Peyer's patch (tissue), 4 donors: ENCODE results near the gene EPB41L4B.

Source experiments
- CTCF ChIP-seq, 6 experiments: fragments of 450-650 bp in 4 of 6; fragments of 200-600 bp in 2 of 6; sonication (generic) in 1 of 6; IDR thresholded peaks; one replicate each; pipeline ENCODE4 v1.5.1; 2017 to 2019; ENCODE audit warnings: antibody characterized with exemption in 6 of 6, mild to moderate bottlenecking in 3 of 6, moderate library complexity in 1 of 6
- POLR2A ChIP-seq, 2 donors: fragments of 450-650 bp; IDR thresholded peaks; one replicate each; pipeline ENCODE4 v1.5.1; 2017; ENCODE audit warnings: antibody characterized with exemption in 2 of 2, mild to moderate bottlenecking in 2 of 2, moderate library complexity in 2 of 2

- no peak for TF ChIP-seq CTCF (IDR thresholded peaks at IDR 0.05)
- TF ChIP-seq POLR2A (IDR thresholded peaks at IDR 0.05): no peak
Observed at GRCh38 chr9:109239240-109239639, 81.6 kb downstream of the EPB41L4B start.
